Measurements from ENCODE around the gene CACNA1C.

CACNA1C gene

DNA sequence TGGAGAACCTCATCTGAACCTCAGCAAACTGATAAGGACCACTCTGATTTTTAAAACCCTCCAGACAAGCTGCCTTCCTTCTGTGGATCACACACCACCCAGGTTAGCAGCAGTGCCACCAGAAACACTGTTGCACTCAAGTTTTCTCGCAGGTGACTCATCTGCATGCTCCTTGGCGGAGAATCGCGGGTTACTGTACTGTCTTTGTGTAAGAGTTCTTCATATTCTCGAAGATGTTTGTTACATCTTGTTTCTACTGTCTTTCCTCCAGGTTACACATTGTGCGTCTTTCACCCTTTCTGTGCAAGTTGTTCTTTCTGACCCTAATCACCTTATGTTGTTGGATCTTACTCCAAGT, 331.2 kb downstream of the CACNA1C start:
- in situ Hi-C loops (cut with MboI; ENCODE audit: low sequenced_read_pairs, unreplicated experiment): no loop called here
- TF ChIP-seq, protein P1, sequence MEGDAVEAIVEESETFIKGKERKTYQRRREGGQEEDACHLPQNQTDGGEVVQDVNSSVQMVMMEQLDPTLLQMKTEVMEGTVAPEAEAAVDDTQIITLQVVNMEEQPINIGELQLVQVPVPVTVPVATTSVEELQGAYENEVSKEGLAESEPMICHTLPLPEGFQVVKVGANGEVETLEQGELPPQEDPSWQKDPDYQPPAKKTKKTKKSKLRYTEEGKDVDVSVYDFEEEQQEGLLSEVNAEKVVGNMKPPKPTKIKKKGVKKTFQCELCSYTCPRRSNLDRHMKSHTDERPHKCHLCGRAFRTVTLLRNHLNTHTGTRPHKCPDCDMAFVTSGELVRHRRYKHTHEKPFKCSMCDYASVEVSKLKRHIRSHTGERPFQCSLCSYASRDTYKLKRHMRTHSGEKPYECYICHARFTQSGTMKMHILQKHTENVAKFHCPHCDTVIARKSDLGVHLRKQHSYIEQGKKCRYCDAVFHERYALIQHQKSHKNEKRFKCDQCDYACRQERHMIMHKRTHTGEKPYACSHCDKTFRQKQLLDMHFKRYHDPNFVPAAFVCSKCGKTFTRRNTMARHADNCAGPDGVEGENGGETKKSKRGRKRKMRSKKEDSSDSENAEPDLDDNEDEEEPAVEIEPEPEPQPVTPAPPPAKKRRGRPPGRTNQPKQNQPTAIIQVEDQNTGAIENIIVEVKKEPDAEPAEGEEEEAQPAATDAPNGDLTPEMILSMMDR (IDR thresholded peaks at IDR 0.05; ENCODE audit: borderline replicate concordance, control extremely low read depth, extremely low read depth, insufficient read depth, missing control alignments): no peak
- no peak for DNase-seq (ENCODE audit: low spot score)

DNA sequence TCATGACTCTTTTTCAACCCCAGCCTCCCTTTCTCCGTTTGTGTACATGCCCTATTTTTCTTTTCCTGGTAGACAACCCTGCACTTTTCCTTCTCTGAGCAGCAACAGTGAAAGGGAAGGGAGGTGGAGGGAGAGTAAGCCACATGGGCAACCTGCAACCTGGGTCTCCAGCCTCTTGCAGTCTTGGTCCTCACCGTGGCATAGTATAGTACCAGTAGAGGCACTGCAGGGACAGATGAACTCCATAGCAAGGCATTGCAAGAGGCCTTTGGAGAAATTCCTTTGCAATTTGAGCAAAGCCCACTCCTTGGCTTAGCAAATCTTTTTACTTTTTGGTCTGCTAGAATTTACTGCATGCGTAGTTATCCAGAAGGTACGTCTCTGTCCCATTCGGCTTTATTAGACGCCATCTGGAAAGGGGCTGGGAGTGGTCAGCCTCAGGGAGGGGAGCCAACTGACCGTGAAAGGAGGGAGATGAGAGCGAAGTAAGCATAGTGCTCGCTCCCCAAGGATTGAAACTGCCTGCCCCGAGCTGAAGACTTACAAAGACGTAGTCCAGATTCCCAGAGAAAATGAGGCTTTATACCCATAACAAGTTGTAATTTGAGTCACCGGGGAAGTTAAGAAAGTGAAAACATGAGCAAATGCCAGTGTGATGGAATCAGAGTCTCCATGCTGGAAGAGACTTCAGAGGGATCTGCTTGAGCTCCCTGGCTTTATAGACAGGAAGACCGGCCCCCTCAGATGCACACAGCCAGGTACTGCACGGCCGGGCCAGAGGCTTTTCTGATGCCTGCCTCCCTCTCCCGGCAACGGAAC, 332.0 kb downstream of the CACNA1C start:
- TF ChIP-seq, protein P1 (IDR thresholded peaks at IDR 0.05; ENCODE audit: borderline replicate concordance, control extremely low read depth, extremely low read depth, insufficient read depth, missing control alignments): no peak
- DNase-seq (ENCODE audit: low spot score): no peak
- in situ Hi-C loops (cut with MboI; ENCODE audit: low sequenced_read_pairs, unreplicated experiment): no loop called here

DNA sequence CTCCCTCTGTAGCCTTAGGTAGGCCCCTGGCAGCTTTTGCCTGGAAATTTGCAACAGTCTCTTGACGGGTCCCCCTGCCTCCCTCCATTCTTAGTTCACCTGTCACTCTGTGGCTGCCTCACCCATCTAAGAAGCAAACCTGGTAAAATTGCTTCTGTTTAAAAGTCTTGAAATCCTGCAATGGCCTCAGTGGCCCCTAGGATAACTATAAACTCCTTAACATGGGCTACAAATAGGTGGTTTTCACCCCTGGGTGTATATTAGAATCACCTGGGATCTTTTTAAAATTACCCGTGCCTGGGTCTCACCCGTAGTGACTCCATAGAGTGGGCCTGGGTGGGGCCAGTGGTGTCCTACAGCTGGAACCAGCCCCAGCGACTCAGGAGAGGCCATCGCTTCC, 332.7 kb downstream of the CACNA1C start:
- in situ Hi-C loops (cut with MboI; ENCODE audit: low sequenced_read_pairs, unreplicated experiment): no loop called here
- DNase-seq (ENCODE audit: low spot score): no peak
- TF ChIP-seq, protein P1 (IDR thresholded peaks at IDR 0.05; ENCODE audit: borderline replicate concordance, control extremely low read depth, extremely low read depth, insufficient read depth, missing control alignments): no peak

DNA sequence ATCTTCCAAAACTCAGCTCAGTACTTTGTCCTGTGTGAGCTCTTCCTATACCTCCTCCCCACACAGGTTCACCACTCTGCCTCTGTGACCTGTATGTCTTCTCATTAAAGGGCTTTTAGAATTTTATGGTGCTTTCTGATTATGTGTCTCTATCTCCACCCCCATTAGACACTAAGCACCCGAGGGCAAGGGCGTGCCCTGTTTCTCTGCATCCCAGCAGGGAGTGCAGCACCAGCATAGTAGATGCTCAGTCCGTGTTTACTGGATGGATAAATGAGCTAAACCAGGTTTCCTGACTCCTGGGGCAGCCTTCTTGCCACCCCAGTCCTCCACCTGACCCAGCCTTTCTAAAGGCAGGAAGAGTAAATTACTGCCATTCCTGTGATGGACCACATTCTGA, 333.8 kb downstream of the CACNA1C start:
- DNase-seq (ENCODE audit: low spot score): no peak
- TF ChIP-seq, protein P1 (IDR thresholded peaks at IDR 0.05; ENCODE audit: borderline replicate concordance, control extremely low read depth, extremely low read depth, insufficient read depth, missing control alignments): no peak
- in situ Hi-C loops (cut with MboI; ENCODE audit: low sequenced_read_pairs, unreplicated experiment): no loop called here

DNA sequence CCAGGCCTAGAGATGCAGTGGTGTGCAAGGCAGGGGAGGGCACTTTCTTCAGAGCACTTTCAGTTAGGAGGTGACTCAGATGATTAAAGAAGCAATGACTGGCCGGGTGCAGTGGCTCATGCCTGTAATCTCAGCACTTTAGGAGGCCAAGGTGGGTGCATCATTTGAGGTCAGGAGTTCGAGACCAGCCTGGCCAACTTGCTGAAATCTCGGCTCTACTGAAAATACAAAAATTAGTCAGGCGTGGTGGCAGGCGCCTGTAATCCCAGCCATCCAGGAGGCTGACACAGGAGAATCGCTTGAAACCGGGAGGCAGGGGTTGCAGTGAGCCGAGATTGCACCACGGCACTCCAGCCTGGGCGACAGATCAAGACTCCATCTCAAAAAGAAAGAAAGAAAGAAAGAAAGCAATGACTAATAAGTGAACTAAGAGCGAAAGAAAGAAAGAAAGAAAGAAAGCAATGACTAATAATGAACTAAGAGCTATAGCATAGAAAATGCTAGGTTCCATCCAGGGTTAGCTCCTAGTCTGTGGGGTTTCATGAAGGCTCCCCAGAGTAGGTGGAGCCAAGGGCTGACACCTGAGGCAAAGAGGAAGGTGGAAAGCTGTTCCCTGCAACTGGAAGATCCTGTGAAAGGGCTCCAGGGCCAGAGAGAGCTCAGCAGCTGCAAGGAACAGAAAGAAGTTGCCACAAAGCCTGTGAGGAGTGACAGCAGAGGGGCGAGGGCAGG, 334.5 kb downstream of the CACNA1C start:
- in situ Hi-C loops (cut with MboI; ENCODE audit: low sequenced_read_pairs, unreplicated experiment): no loop called here
- TF ChIP-seq, protein P1 (IDR thresholded peaks at IDR 0.05; ENCODE audit: borderline replicate concordance, control extremely low read depth, extremely low read depth, insufficient read depth, missing control alignments): no peak
- DNase-seq (ENCODE audit: low spot score): no peak

DNA sequence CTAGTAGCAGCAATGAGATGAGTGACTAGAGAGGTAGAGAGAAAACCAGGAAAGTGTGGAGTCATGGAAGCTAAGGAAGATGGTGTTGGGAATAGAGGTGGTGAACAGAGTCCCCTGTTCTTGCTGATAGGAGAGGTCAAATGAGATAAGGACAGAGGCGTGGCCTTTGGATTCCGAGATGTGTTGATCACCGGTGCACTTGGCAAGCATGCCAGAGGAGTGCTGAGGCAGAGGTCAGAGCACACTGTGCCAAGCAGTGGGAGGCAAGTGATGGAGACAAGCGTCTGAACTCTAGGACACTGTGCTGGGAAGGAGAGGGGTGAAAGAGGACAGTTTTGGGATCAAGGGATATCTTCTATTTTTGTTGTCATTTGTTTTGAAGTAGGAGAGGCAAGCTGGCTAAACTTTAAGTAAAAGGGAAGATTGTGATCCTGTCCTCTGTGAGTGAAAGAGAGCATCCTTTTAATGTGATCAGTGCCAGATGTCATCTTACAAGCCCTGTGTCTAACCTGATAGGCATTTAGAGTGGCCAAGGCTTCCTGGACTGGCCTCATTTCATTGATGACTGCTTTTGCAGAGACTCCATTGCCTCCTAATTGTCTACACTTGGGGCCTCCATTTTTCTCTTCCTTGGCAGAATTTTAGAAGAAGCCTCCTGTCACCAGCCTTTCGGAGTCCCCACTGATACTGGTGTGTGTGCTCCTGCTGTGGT, 336.4 kb downstream of the CACNA1C start:
- in situ Hi-C loops (cut with MboI; ENCODE audit: low sequenced_read_pairs, unreplicated experiment): no loop called here
- DNase-seq (ENCODE audit: low spot score): no peak
- TF ChIP-seq, protein P1 (IDR thresholded peaks at IDR 0.05; ENCODE audit: borderline replicate concordance, control extremely low read depth, extremely low read depth, insufficient read depth, missing control alignments): no peak
